ENCODE data around the gene LTB4R. TPM values are rescaled to one million over a fixed set of nuclear protein-coding genes. Genes with fewer than 3 reads are reported as not detected.
A peak's percentile ranks its signal among the peaks of the same experiment; 100 is the strongest.

Gene LTB4R
- total and polyA plus RNA-seq, 9 of the 15 experiments (the other 6 are each of a cell fraction or from before 2014, with no cell fraction given), result 0.38 to 10.5 (median 2.8) TPM

DNA sequence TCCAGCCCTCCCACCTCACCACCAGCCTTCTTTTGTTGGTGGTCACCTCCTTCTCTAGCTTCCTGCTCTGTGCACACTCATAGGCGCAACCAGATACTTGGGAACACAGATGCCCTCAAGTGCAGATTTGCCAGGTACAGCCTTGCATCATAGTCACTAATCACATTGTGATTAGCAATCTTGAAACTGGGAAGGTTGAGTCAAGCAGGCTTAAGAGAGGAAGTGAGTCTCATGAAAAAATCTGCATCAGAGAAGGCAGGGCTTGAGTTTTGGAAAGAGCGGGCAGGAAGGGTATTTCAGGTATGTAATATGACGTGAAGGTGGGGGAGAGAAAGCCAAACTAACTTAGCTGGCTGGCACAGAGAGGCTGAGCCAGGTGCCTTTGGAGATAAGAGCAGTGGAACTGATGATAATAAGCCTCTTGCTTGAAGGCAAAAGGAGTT is 37.2 kb upstream of the LTB4R start:
- FAIRE-seq, result peak; percentile 46
- no peak for TF ChIP-seq ZNF76 (CRISPR knock-in tag; IDR thresholded peaks at IDR 0.05; ENCODE audit: borderline replicate concordance)
- TF ChIP-seq ETV1 (tag; conservative IDR thresholded peaks at IDR 0.05; ENCODE audit: low read depth), result no peak
- TF ChIP-seq, protein P1, sequence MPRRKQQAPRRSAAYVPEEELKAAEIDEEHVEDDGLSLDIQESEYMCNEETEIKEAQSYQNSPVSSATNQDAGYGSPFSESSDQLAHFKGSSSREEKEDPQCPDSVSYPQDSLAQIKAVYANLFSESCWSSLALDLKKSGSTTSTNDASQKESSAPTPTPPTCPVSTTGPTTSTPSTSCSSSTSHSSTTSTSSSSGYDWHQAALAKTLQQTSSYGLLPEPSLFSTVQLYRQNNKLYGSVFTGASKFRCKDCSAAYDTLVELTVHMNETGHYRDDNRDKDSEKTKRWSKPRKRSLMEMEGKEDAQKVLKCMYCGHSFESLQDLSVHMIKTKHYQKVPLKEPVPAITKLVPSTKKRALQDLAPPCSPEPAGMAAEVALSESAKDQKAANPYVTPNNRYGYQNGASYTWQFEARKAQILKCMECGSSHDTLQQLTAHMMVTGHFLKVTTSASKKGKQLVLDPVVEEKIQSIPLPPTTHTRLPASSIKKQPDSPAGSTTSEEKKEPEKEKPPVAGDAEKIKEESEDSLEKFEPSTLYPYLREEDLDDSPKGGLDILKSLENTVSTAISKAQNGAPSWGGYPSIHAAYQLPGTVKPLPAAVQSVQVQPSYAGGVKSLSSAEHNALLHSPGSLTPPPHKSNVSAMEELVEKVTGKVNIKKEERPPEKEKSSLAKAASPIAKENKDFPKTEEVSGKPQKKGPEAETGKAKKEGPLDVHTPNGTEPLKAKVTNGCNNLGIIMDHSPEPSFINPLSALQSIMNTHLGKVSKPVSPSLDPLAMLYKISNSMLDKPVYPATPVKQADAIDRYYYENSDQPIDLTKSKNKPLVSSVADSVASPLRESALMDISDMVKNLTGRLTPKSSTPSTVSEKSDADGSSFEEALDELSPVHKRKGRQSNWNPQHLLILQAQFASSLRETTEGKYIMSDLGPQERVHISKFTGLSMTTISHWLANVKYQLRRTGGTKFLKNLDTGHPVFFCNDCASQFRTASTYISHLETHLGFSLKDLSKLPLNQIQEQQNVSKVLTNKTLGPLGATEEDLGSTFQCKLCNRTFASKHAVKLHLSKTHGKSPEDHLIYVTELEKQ (CRISPR knock-in tag; IDR thresholded peaks at IDR 0.05), result no peak
- TF ChIP-seq, protein P2, sequence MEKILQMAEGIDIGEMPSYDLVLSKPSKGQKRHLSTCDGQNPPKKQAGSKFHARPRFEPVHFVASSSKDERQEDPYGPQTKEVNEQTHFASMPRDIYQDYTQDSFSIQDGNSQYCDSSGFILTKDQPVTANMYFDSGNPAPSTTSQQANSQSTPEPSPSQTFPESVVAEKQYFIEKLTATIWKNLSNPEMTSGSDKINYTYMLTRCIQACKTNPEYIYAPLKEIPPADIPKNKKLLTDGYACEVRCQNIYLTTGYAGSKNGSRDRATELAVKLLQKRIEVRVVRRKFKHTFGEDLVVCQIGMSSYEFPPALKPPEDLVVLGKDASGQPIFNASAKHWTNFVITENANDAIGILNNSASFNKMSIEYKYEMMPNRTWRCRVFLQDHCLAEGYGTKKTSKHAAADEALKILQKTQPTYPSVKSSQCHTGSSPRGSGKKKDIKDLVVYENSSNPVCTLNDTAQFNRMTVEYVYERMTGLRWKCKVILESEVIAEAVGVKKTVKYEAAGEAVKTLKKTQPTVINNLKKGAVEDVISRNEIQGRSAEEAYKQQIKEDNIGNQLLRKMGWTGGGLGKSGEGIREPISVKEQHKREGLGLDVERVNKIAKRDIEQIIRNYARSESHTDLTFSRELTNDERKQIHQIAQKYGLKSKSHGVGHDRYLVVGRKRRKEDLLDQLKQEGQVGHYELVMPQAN (IDR thresholded peaks at IDR 0.05; ENCODE audit: borderline replicate concordance), result no peak
- peak; percentile 75 for TF ChIP-seq CBFA2T2 (conservative IDR thresholded peaks at IDR 0.05)
- TF ChIP-seq, protein P3, sequence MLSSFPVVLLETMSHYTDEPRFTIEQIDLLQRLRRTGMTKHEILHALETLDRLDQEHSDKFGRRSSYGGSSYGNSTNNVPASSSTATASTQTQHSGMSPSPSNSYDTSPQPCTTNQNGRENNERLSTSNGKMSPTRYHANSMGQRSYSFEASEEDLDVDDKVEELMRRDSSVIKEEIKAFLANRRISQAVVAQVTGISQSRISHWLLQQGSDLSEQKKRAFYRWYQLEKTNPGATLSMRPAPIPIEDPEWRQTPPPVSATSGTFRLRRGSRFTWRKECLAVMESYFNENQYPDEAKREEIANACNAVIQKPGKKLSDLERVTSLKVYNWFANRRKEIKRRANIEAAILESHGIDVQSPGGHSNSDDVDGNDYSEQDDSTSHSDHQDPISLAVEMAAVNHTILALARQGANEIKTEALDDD (IDR thresholded peaks at IDR 0.05), result peak; percentile 41; the same call in 1 of the 2 replicates
- TF ChIP-seq TCF3 (CRISPR knock-in tag; IDR thresholded peaks at IDR 0.05), result peak; percentile 80
- no peak for TF ChIP-seq MEIS2 (IDR thresholded peaks at IDR 0.05; ENCODE audit: partially characterized antibody)
- peak; percentile 76 for TF ChIP-seq SMARCA4 (IDR thresholded peaks at IDR 0.05)
- TF ChIP-seq, protein P4, sequence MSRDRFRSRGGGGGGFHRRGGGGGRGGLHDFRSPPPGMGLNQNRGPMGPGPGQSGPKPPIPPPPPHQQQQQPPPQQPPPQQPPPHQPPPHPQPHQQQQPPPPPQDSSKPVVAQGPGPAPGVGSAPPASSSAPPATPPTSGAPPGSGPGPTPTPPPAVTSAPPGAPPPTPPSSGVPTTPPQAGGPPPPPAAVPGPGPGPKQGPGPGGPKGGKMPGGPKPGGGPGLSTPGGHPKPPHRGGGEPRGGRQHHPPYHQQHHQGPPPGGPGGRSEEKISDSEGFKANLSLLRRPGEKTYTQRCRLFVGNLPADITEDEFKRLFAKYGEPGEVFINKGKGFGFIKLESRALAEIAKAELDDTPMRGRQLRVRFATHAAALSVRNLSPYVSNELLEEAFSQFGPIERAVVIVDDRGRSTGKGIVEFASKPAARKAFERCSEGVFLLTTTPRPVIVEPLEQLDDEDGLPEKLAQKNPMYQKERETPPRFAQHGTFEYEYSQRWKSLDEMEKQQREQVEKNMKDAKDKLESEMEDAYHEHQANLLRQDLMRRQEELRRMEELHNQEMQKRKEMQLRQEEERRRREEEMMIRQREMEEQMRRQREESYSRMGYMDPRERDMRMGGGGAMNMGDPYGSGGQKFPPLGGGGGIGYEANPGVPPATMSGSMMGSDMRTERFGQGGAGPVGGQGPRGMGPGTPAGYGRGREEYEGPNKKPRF (IDR thresholded peaks at IDR 0.05; ENCODE audit: low read depth, low read length), result no peak
- TF ChIP-seq ZNF780A (CRISPR knock-in tag; IDR thresholded peaks at IDR 0.05), result no peak
- TF ChIP-seq GTF2F1 (IDR thresholded peaks at IDR 0.05; ENCODE audit: low read depth, low read length), result no peak
- TF ChIP-seq STAG1 (CRISPR knock-in tag; IDR thresholded peaks at IDR 0.05; ENCODE audit: borderline replicate concordance), result no peak
- no peak for TF ChIP-seq FOXJ3 (CRISPR knock-in tag; IDR thresholded peaks at IDR 0.05)

More for the DNA sequence above, 37.2 kb upstream of the LTB4R start:
- POLR2A ChIA-PET, result interaction anchor here (0.6 to 1.2 kb wide), 3 partner anchors 11 to 39 kb away, joined by 3 to 4 read pairs (median 3); partner anchors contain the start of gene TGM1
- ATAC-seq, result no peak
- no peaks in the 10 kb centered on the region; the same call in 1 of the 2 replicates for H4K20me1 ChIP-seq (replicated peaks; ENCODE audit: control insufficient read depth, insufficient read depth, low read length)
- H3K4me3 ChIP-seq, result no peak overlapping the region
- H2AFZ ChIP-seq (ENCODE audit: low read depth, low read length), result 0 out of 2 replicates have a peak overlapping the region, but pooled peaks have one; percentile 19
- no peak overlapping the region; a peak in 1 of 4 replicates for H3K9ac ChIP-seq (ENCODE audit: insufficient read depth in 1 of 2, low read depth in 2 of 2, low read length in 2 of 2)
- intact Hi-C loops (cut with micrococcal nuclease), result no loop called here
- H3K79me2 ChIP-seq (ENCODE audit: control insufficient read depth, insufficient read depth, low read length), result peaks cover 9% of the 10 kb centered on the region; the same call in 1 of the 3 replicates
- H3K27ac ChIP-seq (ENCODE audit: extremely low read depth, low read depth, low read length), result peak overlapping the region; percentile 45; the same call in 1 of the 3 replicates
- peak in 2 of 4 experiments; percentile 48 to 71 for DNase-seq (ENCODE audit: extremely low read depth in 1 of 4, low spot score in 3 of 4)
- 18% methylated on average over 3 of the region's 3 CpGs for WGBS (ENCODE audit: insufficient coverage, low coverage, missing lambda C conversion rate)
- no peaks in the 10 kb centered on the region for H3K9me3 ChIP-seq (replicated peaks; ENCODE audit: control insufficient read depth, insufficient read depth, low read depth, low read length)
- H3K9me1 ChIP-seq (ENCODE audit: control insufficient read depth, insufficient read depth, low read length), result peaks cover 2% of the 10 kb centered on the region
- CTCF ChIA-PET (ENCODE audit: low intra/inter-chr PET ratio), result no interaction called here
- H3K4me1 ChIP-seq (replicated peaks in 1 of 2; ENCODE audit: control insufficient read depth in 2 of 2, insufficient read depth in 2 of 2, low read length in 2 of 2), result peaks cover 27 to 29% of the 10 kb centered on the region in 2 experiments; a peak in 4 of 5 replicates
- H3K4me2 ChIP-seq (ENCODE audit: insufficient read depth, low read length), result peak overlapping the region; percentile 52
- no peaks in the 10 kb centered on the region; the same call in 2 of the 3 replicates for H3K36me3 ChIP-seq (ENCODE audit: control insufficient read depth, insufficient read depth, low read length)
- BruUV-seq (replicated peaks), result no TSS peak
- in situ Hi-C loops (cut with MboI), result no loop called here
- no peaks in the 10 kb centered on the region for H3K27me3 ChIP-seq (ENCODE audit: control insufficient read depth in 2 of 2, insufficient read depth in 2 of 2, low read length in 2 of 2)

Data from K562 (cell line).